Suprapubic skin (tissue), 4 donors: ENCODE measurements around the gene DPM3.

Experiments
- CTCF ChIP-seq, 2 donors: fragments of 200-600 bp in 1 of 2; fragments of 450-650 bp in 1 of 2; sonication (generic) in 1 of 2; IDR thresholded peaks; one replicate each; pipeline ENCODE4 v1.5.1; 2016 to 2019; ENCODE audit warnings: antibody characterized with exemption in 2 of 2, mild to moderate bottlenecking in 1 of 2, moderate library complexity in 1 of 2
- POLR2A ChIP-seq, 2 donors: fragments of 450-650 bp; IDR thresholded peaks; one replicate each; pipeline ENCODE4 v1.6.1; 2017; ENCODE audit warnings: antibody characterized with exemption in 2 of 2, mild to moderate bottlenecking in 2 of 2, moderate library complexity in 2 of 2
- POLR2AphosphoS5 ChIP-seq, 3 donors: sonication (generic); formaldehyde crosslinking; IDR thresholded peaks; one replicate each; pipeline ENCODE4 v1.6.1; 2017; ENCODE audit warnings: antibody characterized with exemption in 3 of 3

GRCh38 chr1:155136748-155137147, 3.6 kb downstream of the DPM3 start:
- TF ChIP-seq CTCF (IDR thresholded peaks at IDR 0.05) (no peak), POLR2AphosphoS5 (IDR thresholded peaks at IDR 0.05) (no peak), POLR2A (IDR thresholded peaks at IDR 0.05) (no peak)
